Hematopoietic multipotent progenitor cell treated with erythropoietin and hydrocortisone succinate and interleukin-3 and kit ligand, for 6 days (in vitro differentiated cells): ENCODE data around the gene CCDC47.
"Not testable (repeated sequence)": the region's sequence is repeated elsewhere in the genome, so short reads cannot be mapped to it uniquely, and the experiment has no call there.

ENCODE experiments used
- DNase-seq: peaks from one replicate; pipeline ENCODE4 v3.0.0-alpha.2; 2015

The CCDC47 gene

GRCh38 chr17:63773272-63774140 is at the start of gene CCDC47:
CCDC47 (minus strand) TSS chr17:63773597; CDS start chr17:63766175, 7,422 bp downstream.
- DNase-seq: peak; percentile 100

- DNase-seq: no peak
Measured at GRCh38 chr17:63822537-63822936, 49.1 kb upstream of the CCDC47 start.

GRCh38 chr17:63821804-63822203 is 48.4 kb upstream of the CCDC47 start:
- no peak for DNase-seq

GRCh38 chr17:63820963-63821561 is 47.7 kb upstream of the CCDC47 start:
- no peak for DNase-seq

- DNase-seq: no peak
Measured at GRCh38 chr17:63819585-63820537, 46.5 kb upstream of the CCDC47 start.

GRCh38 chr17:63819131-63819530 is 45.7 kb upstream of the CCDC47 start:
- no peak for DNase-seq

GRCh38 chr17:63817736-63818385 is 44.5 kb upstream of the CCDC47 start:
- no peak for DNase-seq

GRCh38 chr17:63816669-63817068 is 43.3 kb upstream of the CCDC47 start:
- DNase-seq: no peak

- no peak for DNase-seq
Measured at GRCh38 chr17:63816123-63816522, 42.7 kb upstream of the CCDC47 start.

- DNase-seq: no peak
Measured at GRCh38 chr17:63809970-63810369, 36.6 kb upstream of the CCDC47 start.

GRCh38 chr17:63805591-63805990 is 32.2 kb upstream of the CCDC47 start:
- DNase-seq: peak; percentile 45

- DNase-seq: no peak
Measured at GRCh38 chr17:63804328-63804727, 30.9 kb upstream of the CCDC47 start.

- DNase-seq: no peak
Measured at GRCh38 chr17:63800783-63801182, 27.4 kb upstream of the CCDC47 start.

- DNase-seq: no peak
Measured at GRCh38 chr17:63798572-63799106, 25.2 kb upstream of the CCDC47 start.

- not testable (repeated sequence) for DNase-seq
Measured at GRCh38 chr17:63796375-63796774, 23.0 kb upstream of the CCDC47 start.

- no peak for DNase-seq
Measured at GRCh38 chr17:63792055-63792729, 18.8 kb upstream of the CCDC47 start.

GRCh38 chr17:63790057-63790456 is 16.7 kb upstream of the CCDC47 start:
- DNase-seq: no peak

- DNase-seq: no peak
Measured at GRCh38 chr17:63786971-63787711, 13.7 kb upstream of the CCDC47 start.

- DNase-seq: no peak
Measured at GRCh38 chr17:63786117-63786516, 12.7 kb upstream of the CCDC47 start.

- DNase-seq: no peak
Measured at GRCh38 chr17:63785556-63785955, 12.2 kb upstream of the CCDC47 start.

- DNase-seq: no peak
Measured at GRCh38 chr17:63783522-63783921, 10.1 kb upstream of the CCDC47 start.
